ENCODE results near the gene ENTR1. TPM values are rescaled to one million over a fixed set of nuclear protein-coding genes. Genes with fewer than 3 reads are reported as not detected.
A peak's percentile ranks its signal among the peaks of the same experiment; 100 is the strongest.

ENTR1 gene
- total RNA-seq, 5 donors from 2014 or later (not counting 1 experiment from before 2014, with no cell fraction given), result 57.7 to 103 (median 95.6) TPM

DNA sequence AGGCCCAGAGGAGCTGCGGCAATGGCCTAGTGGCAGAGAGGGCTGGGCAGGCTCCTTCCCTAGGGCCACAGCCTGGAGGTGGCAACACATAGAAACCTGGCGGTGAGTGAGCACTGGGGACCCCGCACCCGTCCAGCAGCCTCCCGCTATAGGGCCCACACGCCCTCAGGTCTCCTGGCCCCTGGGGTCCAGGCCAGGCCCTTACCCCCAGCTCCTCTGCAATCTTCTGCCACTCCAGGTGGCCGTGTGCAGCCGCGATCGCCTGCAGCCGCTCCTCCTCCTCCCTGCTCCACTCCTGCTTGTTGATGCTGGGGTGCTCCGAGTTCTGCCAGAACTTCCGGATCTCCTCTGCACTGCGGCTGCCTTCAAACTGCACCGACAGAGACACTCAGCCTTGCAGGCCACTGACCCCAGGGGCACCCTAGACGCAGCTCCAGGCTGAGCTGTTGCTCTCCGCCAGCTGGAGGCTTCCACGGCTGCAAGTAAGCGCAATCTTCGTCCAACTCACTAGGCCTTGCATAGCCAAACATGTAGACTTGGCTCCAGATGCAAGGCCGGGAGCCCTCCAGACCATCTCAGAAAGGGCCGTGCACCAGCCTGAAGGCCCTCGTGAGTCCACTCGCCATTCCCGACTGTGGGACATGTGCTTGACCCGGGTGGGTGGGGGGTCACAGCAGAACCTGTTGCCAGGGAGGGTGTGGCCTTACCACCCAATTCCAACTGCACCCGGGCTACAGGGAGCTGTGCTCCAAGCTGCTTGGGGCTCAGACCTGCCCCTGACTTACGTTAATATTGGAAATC, 18.5 kb downstream of the ENTR1 start:
- no peaks in the 10 kb centered on the region for H3K4me1 Mint-ChIP-seq
- Histone ChIP-seq H3K36me3 (ENCODE audit: control insufficient read depth in 2 of 2, extremely low read depth in 1 of 2, insufficient read depth in 1 of 2, low read length in 1 of 2) (peaks cover 4 to 85% of the 10 kb centered on the region in 2 donors), H3K9me3 (no peaks in the 10 kb centered on the region), H3K27ac (ENCODE audit: low read length) (no peak overlapping the region), H3K27me3 (replicated peaks in 1 of 2; ENCODE audit: control insufficient read depth in 2 of 2, extremely low read depth in 1 of 2, insufficient read depth in 2 of 2, low read length in 1 of 2) (peaks cover 0 to 4% of the 10 kb centered on the region in 2 experiments), H3K4me3 (ENCODE audit: control insufficient read depth in 1 of 2, extremely low read depth in 1 of 2, low read length in 1 of 2) (no peak overlapping the region), H3K4me1 (ENCODE audit: control insufficient read depth in 1 of 2, extremely low read depth in 1 of 2, insufficient read depth in 2 of 2, low read length in 2 of 2) (no peaks in the 10 kb centered on the region)
- H3K27ac Mint-ChIP-seq, result no peak overlapping the region
- CTCF ChIA-PET, result no interaction called here
- H3K36me3 Mint-ChIP-seq, result peaks cover 46% of the 10 kb centered on the region
- no peaks in the 10 kb centered on the region for H3K9me3 Mint-ChIP-seq
- no peaks in the 10 kb centered on the region for H3K27me3 Mint-ChIP-seq
- DNase-seq (no peak), ATAC-seq (replicated peaks in 1 of 4) (no peak)
- 97% methylated on average over 26 of the region's 28 CpGs for whole genome bisulfite sequencing (ENCODE audit: insufficient coverage)
- POLR2A ChIA-PET, result no interaction called here
- no peak overlapping the region for H3K4me3 Mint-ChIP-seq

DNA sequence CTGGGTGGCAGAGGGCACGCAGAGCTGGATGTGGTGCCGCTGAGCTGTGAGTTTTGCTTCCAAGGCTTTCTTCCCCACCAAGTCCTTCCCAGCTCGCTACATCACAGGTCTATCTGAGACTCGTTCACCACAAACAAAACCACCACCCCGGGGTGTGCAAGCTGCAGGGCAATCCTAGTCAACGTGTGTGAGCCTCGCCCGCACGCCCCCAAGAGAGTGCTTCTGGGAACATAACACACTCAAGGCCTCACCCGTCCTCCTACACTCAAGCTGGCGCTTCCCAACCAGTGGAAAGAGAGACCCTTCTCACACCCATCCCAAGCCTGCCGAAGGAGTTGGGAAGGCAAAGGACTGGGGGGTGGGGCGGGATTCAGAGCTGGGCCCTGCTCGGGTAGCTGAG, 21.0 kb downstream of the ENTR1 start:
- H3K4me1 Mint-ChIP-seq, result peaks cover 8 to 19% (median 18%) of the 10 kb centered on the region in 3 donors
- peaks cover 4 to 64% of the 10 kb centered on the region in 2 donors for H3K36me3 ChIP-seq (ENCODE audit: control insufficient read depth in 2 of 2, extremely low read depth in 1 of 2, insufficient read depth in 1 of 2, low read length in 1 of 2)
- 44% methylated on average over 6 of the region's 14 CpGs for WGBS (ENCODE audit: insufficient coverage)
- H3K9me3 ChIP-seq, result no peaks in the 10 kb centered on the region
- H3K27me3 ChIP-seq (replicated peaks in 1 of 2; ENCODE audit: control insufficient read depth in 2 of 2, extremely low read depth in 1 of 2, insufficient read depth in 2 of 2, low read length in 1 of 2), result no peaks in the 10 kb centered on the region
- H3K27ac Mint-ChIP-seq, result no peak overlapping the region
- H3K36me3 Mint-ChIP-seq, result peaks cover 44% of the 10 kb centered on the region
- ChIA-PET CTCF (no interaction called here), POLR2A (no interaction called here)
- no peak overlapping the region for H3K27ac ChIP-seq (ENCODE audit: low read length)
- no peaks in the 10 kb centered on the region for H3K27me3 Mint-ChIP-seq
- H3K4me1 ChIP-seq (ENCODE audit: control insufficient read depth in 1 of 2, extremely low read depth in 1 of 2, insufficient read depth in 2 of 2, low read length in 2 of 2), result peaks cover 5 to 15% of the 10 kb centered on the region in 2 experiments
- no peaks in the 10 kb centered on the region for H3K9me3 Mint-ChIP-seq
- DNase-seq, result no peak
- H3K4me3 ChIP-seq (ENCODE audit: control insufficient read depth in 1 of 2, extremely low read depth in 1 of 2, low read length in 1 of 2), result no peak overlapping the region
- ATAC-seq (replicated peaks in 1 of 4), result no peak
- H3K4me3 Mint-ChIP-seq, result no peak overlapping the region

DNA sequence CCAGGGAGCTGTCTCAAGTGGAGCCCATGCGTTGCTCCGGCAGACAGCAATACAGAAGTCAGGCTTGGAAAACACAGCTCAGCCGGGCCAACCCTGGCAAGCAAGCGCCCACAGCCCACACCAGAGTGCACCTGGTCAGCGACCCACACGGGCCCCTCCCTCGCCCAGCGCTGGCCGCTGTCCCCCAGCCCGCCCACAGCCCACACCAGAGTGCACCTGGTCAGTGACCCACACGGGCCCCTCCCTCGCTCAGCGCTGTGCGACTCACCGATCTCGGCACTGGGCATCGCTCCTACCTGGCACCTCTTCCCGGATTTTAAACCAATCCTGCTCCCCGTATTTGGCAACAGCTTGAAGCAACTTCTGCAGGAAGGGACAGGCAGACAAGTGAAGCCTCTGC, 23.2 kb downstream of the ENTR1 start:
- no peak overlapping the region for H3K27ac ChIP-seq (ENCODE audit: low read length)
- H3K27ac Mint-ChIP-seq, result no peak overlapping the region
- ChIA-PET CTCF (no interaction called here), POLR2A (no interaction called here)
- no peak overlapping the region for H3K4me3 ChIP-seq (ENCODE audit: control insufficient read depth in 1 of 2, extremely low read depth in 1 of 2, low read length in 1 of 2)
- DNase-seq, result no peak
- H3K27me3 Mint-ChIP-seq, result no peaks in the 10 kb centered on the region
- 96% methylated on average over 19 of the region's 19 CpGs for WGBS (ENCODE audit: insufficient coverage)
- peaks cover 5 to 20% of the 10 kb centered on the region in 2 experiments for H3K4me1 ChIP-seq (ENCODE audit: control insufficient read depth in 1 of 2, extremely low read depth in 1 of 2, insufficient read depth in 2 of 2, low read length in 2 of 2)
- H3K36me3 ChIP-seq (ENCODE audit: control insufficient read depth in 2 of 2, extremely low read depth in 1 of 2, insufficient read depth in 1 of 2, low read length in 1 of 2), result peaks cover 8 to 64% of the 10 kb centered on the region in 2 donors
- ATAC-seq (replicated peaks in 1 of 4), result no peak
- no peaks in the 10 kb centered on the region for H3K9me3 ChIP-seq
- no peaks in the 10 kb centered on the region for H3K27me3 ChIP-seq (replicated peaks in 1 of 2; ENCODE audit: control insufficient read depth in 2 of 2, extremely low read depth in 1 of 2, insufficient read depth in 2 of 2, low read length in 1 of 2)
- no peaks in the 10 kb centered on the region for H3K9me3 Mint-ChIP-seq
- H3K4me1 Mint-ChIP-seq, result peaks cover 8 to 21% (median 20%) of the 10 kb centered on the region in 3 donors
- H3K4me3 Mint-ChIP-seq, result no peak overlapping the region
- H3K36me3 Mint-ChIP-seq, result peaks cover 49% of the 10 kb centered on the region

DNA sequence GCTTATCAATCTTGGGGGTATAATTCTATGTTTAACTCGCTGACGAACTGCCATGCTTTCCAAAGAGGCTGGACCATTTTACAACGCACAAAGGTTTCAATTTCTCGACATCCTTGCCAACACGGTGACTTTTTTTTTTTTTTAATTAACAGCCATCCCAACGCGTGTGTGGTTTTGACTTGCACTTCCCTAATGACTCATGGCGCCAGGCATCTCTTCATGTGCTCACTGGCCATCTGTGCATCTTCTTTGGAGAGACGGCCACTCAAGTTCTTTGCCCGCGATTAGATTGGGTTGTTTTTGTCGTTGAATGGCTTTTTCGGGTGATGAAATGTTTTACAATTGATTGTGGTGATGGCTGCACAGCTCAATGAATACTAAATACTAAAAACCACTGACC, 24.4 kb downstream of the ENTR1 start:
- POLR2A ChIA-PET, result no interaction called here
- no peak overlapping the region for H3K27ac Mint-ChIP-seq

DNA sequence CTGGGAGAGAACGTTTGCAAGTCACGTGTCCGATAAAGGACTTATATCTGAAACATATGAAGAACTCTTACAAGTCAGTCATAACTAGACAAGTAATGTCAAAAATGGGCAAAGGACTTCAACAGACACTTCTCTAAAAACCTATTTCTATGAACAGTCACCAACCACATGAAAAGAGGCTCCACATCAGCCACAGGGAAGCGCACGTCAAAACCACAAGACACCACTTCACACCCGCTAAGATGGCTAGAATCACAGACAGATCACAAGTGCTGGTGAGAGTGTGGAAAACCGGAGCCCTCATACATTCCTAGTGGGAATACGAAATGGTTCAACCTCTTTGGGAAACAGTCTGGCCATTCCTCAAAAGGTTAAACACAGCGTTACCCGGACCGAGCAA, 25.4 kb downstream of the ENTR1 start:
- DNase-seq (peak in 7 of 35 experiments; percentile 24 to 62 (median 36)), ATAC-seq (replicated peaks in 1 of 4) (peak; percentile 66 to 89 (median 75))
- Mint-ChIP-seq H3K9me3 (no peaks in the 10 kb centered on the region), H3K36me3 (peaks cover 41% of the 10 kb centered on the region), H3K4me1 (peaks cover 8 to 21% (median 20%) of the 10 kb centered on the region in 3 donors), H3K27me3 (no peaks in the 10 kb centered on the region), H3K4me3 (peak overlapping the region in 1 of 3 donors; percentile 35), H3K27ac (peak overlapping the region in 1 of 2 donors; percentile 3)
- ChIA-PET POLR2A (interaction anchor here in 1 of 2 donors (0.7 kb wide), 1 partner anchor 13 kb away, joined by 3 read pairs; no protein-coding TSS in a partner anchor), CTCF (no interaction called here)
- 24% methylated on average over 2 of the region's 11 CpGs for WGBS (ENCODE audit: insufficient coverage)
- Histone ChIP-seq H3K27ac (ENCODE audit: low read length) (no peak overlapping the region), H3K9me3 (no peaks in the 10 kb centered on the region), H3K4me3 (ENCODE audit: control insufficient read depth in 1 of 2, extremely low read depth in 1 of 2, low read length in 1 of 2) (no peak overlapping the region), H3K27me3 (replicated peaks in 1 of 2; ENCODE audit: control insufficient read depth in 2 of 2, extremely low read depth in 1 of 2, insufficient read depth in 2 of 2, low read length in 1 of 2) (no peaks in the 10 kb centered on the region), H3K4me1 (ENCODE audit: control insufficient read depth in 1 of 2, extremely low read depth in 1 of 2, insufficient read depth in 2 of 2, low read length in 2 of 2) (peaks cover 5 to 20% of the 10 kb centered on the region in 2 experiments), H3K36me3 (ENCODE audit: control insufficient read depth in 2 of 2, extremely low read depth in 1 of 2, insufficient read depth in 1 of 2, low read length in 1 of 2) (peaks cover 15 to 67% of the 10 kb centered on the region in 2 donors)

More for the DNA sequence above, 24.4 kb downstream of the ENTR1 start:
- no peaks in the 10 kb centered on the region for H3K27me3 Mint-ChIP-seq
- DNase-seq (no peak), ATAC-seq (replicated peaks in 1 of 4) (no peak)
- WGBS (ENCODE audit: insufficient coverage), result 50% methylated on average over 4 of the region's 13 CpGs
- H3K27ac ChIP-seq (ENCODE audit: low read length), result no peak overlapping the region
- H3K9me3 ChIP-seq, result no peaks in the 10 kb centered on the region
- no peak overlapping the region for H3K4me3 ChIP-seq (ENCODE audit: control insufficient read depth in 1 of 2, extremely low read depth in 1 of 2, low read length in 1 of 2)
- H3K4me1 Mint-ChIP-seq, result peaks cover 8 to 21% (median 20%) of the 10 kb centered on the region in 3 donors
- CTCF ChIA-PET, result interaction anchor here in 1 of 2 donors (0.6 kb wide), 1 partner anchor 1121 kb away, joined by 5 read pairs; no protein-coding TSS in a partner anchor
- peaks cover 15 to 64% of the 10 kb centered on the region in 2 donors for H3K36me3 ChIP-seq (ENCODE audit: control insufficient read depth in 2 of 2, extremely low read depth in 1 of 2, insufficient read depth in 1 of 2, low read length in 1 of 2)
- H3K27me3 ChIP-seq (replicated peaks in 1 of 2; ENCODE audit: control insufficient read depth in 2 of 2, extremely low read depth in 1 of 2, insufficient read depth in 2 of 2, low read length in 1 of 2), result no peaks in the 10 kb centered on the region
- H3K9me3 Mint-ChIP-seq, result no peaks in the 10 kb centered on the region
- H3K4me1 ChIP-seq (ENCODE audit: control insufficient read depth in 1 of 2, extremely low read depth in 1 of 2, insufficient read depth in 2 of 2, low read length in 2 of 2), result peaks cover 5 to 20% of the 10 kb centered on the region in 2 experiments
- H3K4me3 Mint-ChIP-seq, result no peak overlapping the region
- H3K36me3 Mint-ChIP-seq, result peaks cover 42% of the 10 kb centered on the region

DNA sequence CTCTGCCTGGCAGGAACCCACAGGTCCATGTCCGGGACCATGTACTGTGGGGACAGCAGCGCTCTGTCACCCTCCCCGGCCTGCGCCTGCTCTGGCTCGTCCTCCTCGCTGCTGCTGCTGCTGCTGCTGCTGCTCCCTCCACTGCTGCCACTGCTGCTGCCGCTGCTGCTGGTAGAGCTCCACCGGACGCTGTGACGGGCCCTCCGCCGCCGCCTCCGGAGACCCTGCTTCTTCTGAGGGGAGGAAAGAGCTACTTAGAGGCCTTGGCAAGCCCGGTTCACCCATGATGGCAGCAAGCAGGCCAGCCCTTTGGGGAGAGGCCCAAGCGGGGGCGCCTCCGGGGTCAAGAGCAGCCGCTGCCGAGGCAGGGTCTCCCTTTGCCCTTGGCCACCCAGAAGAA, 27.0 kb downstream of the ENTR1 start:
- Histone ChIP-seq H3K4me3 (ENCODE audit: control insufficient read depth in 1 of 2, extremely low read depth in 1 of 2, low read length in 1 of 2) (no peak overlapping the region), H3K27ac (ENCODE audit: low read length) (no peak overlapping the region), H3K36me3 (ENCODE audit: control insufficient read depth in 2 of 2, extremely low read depth in 1 of 2, insufficient read depth in 1 of 2, low read length in 1 of 2) (peaks cover 19 to 57% of the 10 kb centered on the region in 2 donors), H3K27me3 (replicated peaks in 1 of 2; ENCODE audit: control insufficient read depth in 2 of 2, extremely low read depth in 1 of 2, insufficient read depth in 2 of 2, low read length in 1 of 2) (no peaks in the 10 kb centered on the region), H3K9me3 (no peaks in the 10 kb centered on the region), H3K4me1 (ENCODE audit: control insufficient read depth in 1 of 2, extremely low read depth in 1 of 2, insufficient read depth in 2 of 2, low read length in 2 of 2) (peaks cover 5 to 20% of the 10 kb centered on the region in 2 experiments)
- ChIA-PET CTCF (interaction anchor here in 1 of 2 donors (0.6 kb wide), 1 partner anchor 64 kb away, joined by 6 read pairs; no protein-coding TSS in a partner anchor), POLR2A (no interaction called here)
- peaks cover 8 to 21% (median 20%) of the 10 kb centered on the region in 3 donors for H3K4me1 Mint-ChIP-seq
- H3K36me3 Mint-ChIP-seq, result peaks cover 28% of the 10 kb centered on the region
- H3K27ac Mint-ChIP-seq, result no peak overlapping the region
- ATAC-seq (replicated peaks in 1 of 4) (no peak), DNase-seq (no peak)
- H3K4me3 Mint-ChIP-seq, result no peak overlapping the region
- H3K9me3 Mint-ChIP-seq, result no peaks in the 10 kb centered on the region
- WGBS (ENCODE audit: insufficient coverage), result 99% methylated on average over 19 of the region's 20 CpGs
- H3K27me3 Mint-ChIP-seq, result no peaks in the 10 kb centered on the region
